ENCODE measurements around the gene NDUFA13.

NDUFA13 gene

DNA sequence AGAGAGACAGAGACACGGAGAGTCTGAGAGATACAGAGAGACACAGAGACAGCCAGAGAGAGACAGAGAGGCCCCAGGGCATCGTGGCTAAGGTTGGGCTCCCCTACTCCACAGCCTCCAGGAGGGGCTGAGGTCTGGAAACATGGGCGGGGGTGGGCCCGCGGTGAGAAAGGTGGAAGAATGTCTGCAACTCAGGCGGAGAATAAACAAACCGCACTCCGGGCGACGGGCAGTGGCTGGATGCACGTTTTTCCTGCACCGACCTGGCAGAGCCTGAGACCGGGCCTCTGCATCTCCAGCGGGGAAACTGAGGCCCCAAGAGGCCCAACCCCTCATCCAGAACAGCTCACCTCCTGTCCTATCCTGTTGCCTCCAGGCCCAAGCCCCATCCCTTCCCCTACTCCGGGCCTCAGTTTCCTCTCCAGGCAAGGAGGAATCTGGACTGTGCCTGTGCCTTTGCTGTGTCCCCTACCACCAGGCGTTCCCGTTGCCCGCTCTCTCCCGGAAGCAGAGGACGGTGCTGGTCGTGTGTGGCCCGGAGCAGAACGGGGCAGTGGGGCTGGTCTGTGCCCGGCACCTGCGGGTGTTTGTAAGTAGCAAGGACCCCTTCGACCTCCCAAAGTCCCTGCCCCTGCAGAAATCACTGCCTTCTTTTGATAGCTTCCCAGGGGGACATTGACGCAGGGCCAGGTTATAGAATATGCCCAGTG is 18.7 kb downstream of the NDUFA13 start:
- TF ChIP-seq, protein P1, sequence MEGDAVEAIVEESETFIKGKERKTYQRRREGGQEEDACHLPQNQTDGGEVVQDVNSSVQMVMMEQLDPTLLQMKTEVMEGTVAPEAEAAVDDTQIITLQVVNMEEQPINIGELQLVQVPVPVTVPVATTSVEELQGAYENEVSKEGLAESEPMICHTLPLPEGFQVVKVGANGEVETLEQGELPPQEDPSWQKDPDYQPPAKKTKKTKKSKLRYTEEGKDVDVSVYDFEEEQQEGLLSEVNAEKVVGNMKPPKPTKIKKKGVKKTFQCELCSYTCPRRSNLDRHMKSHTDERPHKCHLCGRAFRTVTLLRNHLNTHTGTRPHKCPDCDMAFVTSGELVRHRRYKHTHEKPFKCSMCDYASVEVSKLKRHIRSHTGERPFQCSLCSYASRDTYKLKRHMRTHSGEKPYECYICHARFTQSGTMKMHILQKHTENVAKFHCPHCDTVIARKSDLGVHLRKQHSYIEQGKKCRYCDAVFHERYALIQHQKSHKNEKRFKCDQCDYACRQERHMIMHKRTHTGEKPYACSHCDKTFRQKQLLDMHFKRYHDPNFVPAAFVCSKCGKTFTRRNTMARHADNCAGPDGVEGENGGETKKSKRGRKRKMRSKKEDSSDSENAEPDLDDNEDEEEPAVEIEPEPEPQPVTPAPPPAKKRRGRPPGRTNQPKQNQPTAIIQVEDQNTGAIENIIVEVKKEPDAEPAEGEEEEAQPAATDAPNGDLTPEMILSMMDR (IDR thresholded peaks at IDR 0.05; ENCODE audit: insufficient read depth, low read depth, low read length, missing control alignments), result no peak
- no peak for DNase-seq (ENCODE audit: low read depth)
- no peak overlapping the region for H3K4me3 ChIP-seq (ENCODE audit: low read length)

DNA sequence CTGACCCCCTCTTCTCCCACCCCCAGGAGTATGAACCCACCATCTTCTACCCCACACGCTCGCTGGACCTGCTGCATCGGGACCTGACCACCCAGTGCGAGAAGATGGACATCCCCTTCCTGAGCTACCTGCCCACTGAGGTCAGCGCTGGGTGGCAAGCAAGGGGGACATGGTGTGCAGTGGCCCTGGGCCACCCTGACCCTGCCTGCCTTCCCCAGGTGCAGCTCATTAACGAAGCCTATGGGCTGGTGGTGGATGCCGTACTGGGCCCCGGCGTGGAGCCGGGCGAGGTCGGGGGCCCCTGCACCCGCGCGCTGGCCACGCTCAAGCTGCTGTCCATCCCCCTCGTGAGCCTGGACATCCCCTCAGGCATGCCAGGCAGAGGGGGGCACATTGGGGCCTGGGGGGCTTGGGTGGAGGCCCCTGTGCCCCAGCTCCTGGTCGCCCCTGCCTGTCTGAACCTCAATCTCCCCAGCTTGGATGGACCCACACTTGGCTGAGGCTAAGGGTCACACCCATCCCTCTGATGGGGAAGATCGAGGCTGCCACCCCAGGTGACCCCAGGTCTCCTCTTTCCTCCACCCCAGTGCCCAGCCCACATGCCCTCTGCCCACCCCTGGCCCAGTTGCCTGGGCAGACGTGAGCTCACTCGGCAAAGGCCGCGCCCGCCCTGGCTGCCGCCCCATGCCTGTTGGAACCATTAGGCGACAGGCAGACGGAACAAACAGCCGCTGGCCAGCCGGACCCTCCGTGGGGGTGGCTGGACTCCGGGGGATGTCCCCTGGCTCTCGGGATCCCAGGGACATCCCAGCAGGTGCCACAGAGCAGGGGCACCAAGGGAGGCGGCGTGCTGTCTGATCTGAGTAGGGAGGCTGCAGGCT is 19.5 kb downstream of the NDUFA13 start:
- TF ChIP-seq, protein P1 (IDR thresholded peaks at IDR 0.05; ENCODE audit: insufficient read depth, low read depth, low read length, missing control alignments), result no peak
- DNase-seq (ENCODE audit: low read depth), result no peak

DNA sequence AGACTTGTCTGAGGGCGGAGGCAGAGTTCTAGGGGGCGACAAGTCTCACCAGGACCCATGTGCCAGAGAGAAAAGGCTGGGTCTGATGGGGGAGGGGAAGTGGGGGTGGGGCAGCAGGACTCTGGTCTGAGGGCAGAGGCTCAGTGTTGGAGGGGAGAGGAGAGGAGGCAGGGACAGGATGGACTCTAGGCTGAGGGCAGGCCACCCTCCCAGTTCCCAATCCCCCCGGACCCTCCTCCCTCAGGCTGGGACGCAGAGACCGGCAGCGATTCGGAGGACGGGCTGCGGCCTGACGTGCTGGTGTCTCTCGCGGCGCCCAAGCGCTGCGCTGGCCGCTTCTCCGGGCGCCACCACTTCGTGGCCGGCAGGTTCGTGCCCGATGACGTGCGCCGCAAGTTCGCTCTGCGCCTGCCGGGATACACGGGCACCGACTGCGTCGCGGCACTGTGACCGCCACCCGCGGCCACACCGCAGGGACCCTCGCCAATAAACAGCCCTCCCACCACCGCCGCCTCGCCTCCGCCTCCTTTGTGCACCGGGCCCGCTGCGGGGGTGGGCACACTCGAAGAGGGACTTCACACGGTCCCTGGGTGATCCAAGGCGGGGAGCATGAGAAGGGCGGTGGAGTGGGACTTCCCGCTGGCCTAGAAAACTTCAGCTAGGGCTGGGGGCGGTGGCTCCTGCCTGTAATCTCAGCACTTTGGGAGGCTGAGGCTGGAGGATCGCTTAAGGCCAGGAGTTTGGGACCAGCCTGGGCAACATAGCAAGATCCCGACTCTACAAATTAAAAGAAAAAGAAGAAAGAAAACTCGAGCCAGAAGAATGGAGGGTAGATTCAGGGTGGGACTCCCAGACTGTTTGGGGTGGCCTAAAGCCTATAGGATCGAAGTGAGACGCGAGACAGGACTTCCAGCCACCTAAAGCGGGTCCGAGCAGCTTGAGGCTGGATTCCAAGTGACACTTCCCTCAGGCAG is 21.3 kb downstream of the NDUFA13 start:
- H3K4me3 ChIP-seq (ENCODE audit: low read length), result no peak overlapping the region
- no peak for DNase-seq (ENCODE audit: low read depth)

More for the DNA sequence above, 19.5 kb downstream of the NDUFA13 start:
- H3K4me3 ChIP-seq (ENCODE audit: low read length), result no peak overlapping the region

DNA sequence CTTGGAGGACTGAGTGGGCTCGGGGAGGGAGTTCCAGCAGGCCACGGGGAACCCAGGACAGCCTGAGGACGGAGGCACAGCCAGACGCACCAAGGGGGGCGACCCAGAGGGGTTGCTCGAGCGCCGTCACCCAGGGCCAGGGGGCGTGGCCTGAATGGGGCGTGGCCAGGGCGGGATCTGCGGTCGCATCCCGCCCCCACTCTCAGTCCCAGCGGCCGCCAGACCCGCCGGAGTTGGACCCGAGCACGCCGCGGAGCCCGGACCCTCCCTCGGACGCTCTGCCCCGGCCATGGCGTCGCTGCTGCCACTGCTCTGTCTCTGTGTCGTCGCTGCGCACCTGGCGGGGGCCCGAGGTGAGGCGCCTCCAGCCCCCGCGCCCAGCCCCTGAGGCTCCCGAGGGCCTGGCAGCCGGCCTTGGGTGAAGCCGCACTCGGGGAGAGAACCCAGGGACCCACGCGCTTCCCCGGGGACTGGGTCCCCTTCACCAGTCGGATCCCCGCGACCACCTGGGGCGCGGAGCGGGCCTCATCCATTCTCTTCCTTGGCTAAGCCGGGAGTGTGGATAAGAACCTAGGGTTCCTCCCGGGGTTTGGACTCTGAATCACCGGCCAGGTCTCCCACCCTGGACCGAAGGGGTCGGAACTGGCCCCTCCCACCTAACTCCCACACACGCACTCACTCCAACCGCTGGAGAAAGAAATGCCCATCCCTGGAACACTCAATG is 22.2 kb downstream of the NDUFA13 start, which contains the start of gene CILP2:
TSS of gene CILP2 (plus strand) at position 205 of the 724 bp plus-strand sequence. CDS start at position 290, 85 bp downstream.
- DNase-seq (ENCODE audit: low read depth), result no peak
- H3K4me3 ChIP-seq (ENCODE audit: low read length), result no peak within 1 kb of the TSS
- TF ChIP-seq, protein P1 (IDR thresholded peaks at IDR 0.05; ENCODE audit: insufficient read depth, low read depth, low read length, missing control alignments), result no peak

More for the DNA sequence above, 21.3 kb downstream of the NDUFA13 start:
- TF ChIP-seq, protein P1 (IDR thresholded peaks at IDR 0.05; ENCODE audit: insufficient read depth, low read depth, low read length, missing control alignments), result no peak

DNA sequence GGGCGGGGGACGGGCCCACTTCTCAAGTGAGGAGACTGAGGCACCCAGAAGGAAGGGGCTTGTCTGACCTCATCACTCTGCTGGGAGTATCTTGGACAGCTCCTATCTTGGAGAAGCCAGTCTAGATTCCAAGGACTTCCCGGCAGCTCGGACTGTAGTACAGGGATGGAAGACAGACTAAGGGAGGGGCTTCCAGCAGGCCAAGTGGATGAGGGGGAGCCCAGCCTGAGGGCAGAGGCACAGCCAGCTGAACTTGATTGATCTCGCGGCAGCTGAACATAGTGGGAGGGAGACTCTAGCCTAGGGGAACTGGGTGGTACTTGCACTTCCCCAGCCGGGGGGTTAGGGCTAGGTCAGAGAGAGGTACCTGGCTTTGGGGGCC is 22.8 kb downstream of the NDUFA13 start:
- TF ChIP-seq, protein P1 (IDR thresholded peaks at IDR 0.05; ENCODE audit: insufficient read depth, low read depth, low read length, missing control alignments), result no peak
- DNase-seq (ENCODE audit: low read depth), result no peak
- no peak overlapping the region for H3K4me3 ChIP-seq (ENCODE audit: low read length)

DNA sequence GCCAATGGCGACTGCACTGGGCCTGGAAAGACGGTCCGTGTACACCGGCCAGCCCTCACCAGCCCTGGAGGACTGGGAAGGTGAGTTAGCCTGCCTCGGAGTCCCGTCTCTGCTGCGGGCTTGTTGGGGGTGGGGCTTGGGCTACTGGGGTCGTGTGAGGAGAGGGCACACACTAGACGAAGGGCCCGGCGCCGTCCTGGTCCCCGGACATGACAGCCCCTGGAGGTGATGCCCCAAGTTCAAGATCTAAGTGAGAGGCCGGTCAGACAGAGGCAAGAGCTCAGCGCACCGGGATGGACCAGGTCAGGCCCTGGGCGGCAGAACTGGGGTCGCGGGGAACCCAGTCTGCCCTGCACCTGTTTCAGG is 23.7 kb downstream of the NDUFA13 start:
- TF ChIP-seq, protein P1 (IDR thresholded peaks at IDR 0.05; ENCODE audit: insufficient read depth, low read depth, low read length, missing control alignments), result no peak
- DNase-seq (ENCODE audit: low read depth), result no peak
- H3K4me3 ChIP-seq (ENCODE audit: low read length), result no peak overlapping the region

All from epithelial cell of esophagus (primary cell).